ENCODE results near the gene NOS1AP.
"Not testable (repeated sequence)": the region's sequence is repeated elsewhere in the genome, so short reads cannot be mapped to it uniquely, and the experiment has no call there.

NOS1AP gene

DNA sequence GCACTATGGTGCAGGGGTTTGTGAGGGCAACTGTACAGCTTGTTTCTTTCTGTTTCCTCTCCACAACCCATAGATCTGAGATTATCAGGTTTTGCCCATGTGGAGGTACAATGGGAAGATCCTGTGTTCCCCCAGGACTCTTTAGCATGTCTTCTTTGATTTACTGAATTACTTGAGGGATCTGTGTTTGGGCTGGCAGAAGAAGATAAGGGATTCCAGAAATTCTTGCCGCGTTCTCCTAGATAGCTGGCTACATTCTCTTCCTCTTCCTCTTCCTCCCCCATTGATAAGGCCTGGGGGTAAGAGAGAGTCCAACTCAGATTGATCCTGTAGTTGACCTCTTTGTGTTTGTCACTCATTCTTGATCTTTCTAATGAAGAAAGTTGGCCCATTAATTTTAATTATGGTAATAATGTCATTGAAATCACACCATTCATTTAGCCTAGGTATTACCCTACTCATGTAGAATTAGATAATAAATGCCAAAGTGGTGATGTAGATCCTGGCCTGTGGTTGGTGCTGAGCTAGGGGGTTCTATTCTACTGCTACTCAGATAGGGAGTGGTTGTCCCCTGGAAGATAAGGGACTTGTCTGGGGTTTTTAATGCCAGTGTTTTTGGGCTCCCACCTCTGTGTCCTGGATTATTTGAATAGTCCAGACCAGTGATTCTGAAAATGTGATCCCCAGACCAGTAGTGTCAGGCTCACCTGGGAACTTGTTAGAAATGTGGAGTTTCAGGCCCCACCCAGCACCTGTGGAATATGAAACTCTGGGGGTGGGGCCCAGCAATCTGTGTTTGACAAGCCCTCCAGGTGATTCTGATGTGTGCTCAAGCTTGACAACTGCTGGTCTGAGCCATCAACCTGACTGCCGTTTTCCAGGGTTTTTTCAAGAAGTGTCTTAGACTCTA, 122.2 kb downstream of the NOS1AP start:
- no peak for DNase-seq (ENCODE audit: low read depth in 2 of 2, low spot score in 1 of 2)

DNA sequence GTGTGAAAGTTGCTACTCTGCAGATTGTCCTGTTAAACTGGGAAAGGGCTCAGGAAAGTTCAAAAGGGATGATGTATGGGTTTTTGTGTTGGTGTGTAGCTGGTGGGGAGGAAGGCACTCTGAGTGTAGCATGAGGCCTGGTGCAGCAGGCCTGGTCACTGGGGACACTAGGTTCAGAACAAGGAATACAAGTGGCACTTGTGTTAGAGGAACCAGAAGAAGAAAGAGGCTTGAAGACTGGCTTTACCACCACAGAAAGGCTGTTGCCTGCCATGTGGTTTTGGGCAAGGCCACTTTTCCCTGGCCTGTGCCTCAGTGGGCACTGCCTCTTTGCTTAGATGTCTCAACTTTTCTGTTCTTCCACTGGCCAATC, 122.8 kb downstream of the NOS1AP start:
- DNase-seq (ENCODE audit: low read depth in 2 of 2, low spot score in 1 of 2): no peak

DNA sequence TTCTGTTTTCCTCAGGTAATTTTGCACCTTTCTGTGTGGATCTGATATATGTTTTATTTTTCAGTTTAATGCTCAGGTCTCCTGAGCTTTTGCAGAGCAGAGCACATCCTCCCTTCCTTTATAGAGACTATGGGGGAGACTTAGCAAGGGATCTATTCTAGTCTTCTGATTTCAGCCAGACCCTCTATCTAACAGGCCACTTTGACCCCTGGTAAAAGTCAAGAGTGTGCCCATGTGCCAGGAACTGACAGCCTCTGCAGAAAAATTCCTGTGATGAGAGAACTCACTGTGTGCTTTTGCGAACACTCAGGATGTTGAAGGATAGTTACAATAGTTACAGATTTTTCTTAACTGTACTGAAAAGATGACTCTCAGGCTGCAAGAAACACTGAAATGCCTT, 123.3 kb downstream of the NOS1AP start:
- DNase-seq (ENCODE audit: low read depth in 2 of 2, low spot score in 1 of 2): no peak

DNA sequence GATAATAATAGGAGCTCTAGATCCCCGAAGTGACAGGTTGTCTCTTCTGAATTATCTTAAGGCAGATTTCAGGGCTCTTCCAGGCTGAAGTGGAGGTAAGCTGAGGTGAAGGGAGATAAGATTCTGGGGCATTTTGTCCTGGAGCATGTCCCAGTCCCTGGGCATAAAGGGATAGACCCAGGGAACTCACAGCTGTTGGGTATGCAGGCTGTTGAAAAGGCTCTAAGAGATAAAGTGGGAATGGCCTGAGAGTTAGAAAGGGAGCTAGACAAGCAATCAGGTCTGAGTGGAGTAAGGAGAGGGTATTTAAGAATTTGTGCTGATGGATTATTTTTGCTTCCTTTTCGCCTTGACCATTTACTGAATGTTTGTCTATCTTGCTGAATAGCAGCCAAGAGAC, 123.7 kb downstream of the NOS1AP start:
- DNase-seq (ENCODE audit: low read depth in 2 of 2, low spot score in 1 of 2): no peak

DNA sequence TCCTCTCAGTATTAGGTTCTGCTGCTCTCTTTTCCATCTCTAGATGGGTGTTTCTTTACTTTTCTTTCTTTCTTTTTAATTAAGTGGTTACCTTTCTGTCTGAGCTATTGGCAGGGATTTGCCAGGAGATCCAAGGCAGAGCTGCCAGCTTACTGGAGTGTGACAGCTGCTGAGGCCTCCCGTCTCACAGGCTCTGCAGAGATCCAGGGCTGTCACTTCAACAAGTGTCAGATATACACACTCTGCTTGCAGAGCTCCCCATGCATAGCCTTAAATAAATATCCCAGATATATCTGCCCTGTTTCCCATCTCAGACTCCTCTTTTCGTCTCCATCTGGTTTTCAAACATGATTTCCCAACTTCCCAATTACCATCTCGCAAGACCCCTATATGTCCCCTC, 124.3 kb downstream of the NOS1AP start:
- DNase-seq (ENCODE audit: low read depth in 2 of 2, low spot score in 1 of 2): no peak

DNA sequence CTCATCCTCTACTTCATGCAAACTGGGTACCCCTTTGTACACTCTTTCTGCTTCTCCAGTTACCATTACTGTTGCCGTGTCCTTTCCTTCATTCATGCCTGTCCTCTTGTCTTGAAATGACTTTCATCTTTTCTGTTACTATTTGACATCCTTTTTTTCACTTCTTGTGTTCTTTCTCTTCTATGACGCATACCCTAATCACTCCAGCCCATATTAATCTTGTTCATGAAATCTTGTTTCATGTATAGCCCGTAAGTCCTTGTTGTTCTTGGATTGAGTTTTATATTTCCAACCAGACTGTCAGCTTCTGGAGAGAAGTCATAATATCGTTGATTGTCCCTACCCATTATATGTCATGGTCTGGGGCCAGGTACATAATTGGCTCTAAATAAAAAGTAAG, 126.1 kb downstream of the NOS1AP start:
- DNase-seq (ENCODE audit: low read depth in 2 of 2, low spot score in 1 of 2): no peak

GRCh38 chr1:162196387-162196786, 126.9 kb downstream of the NOS1AP start:
- no peak for DNase-seq (ENCODE audit: low read depth in 2 of 2, low spot score in 1 of 2)

GRCh38 chr1:162197041-162197531, 127.6 kb downstream of the NOS1AP start:
- DNase-seq (ENCODE audit: low read depth in 2 of 2, low spot score in 1 of 2): no peak

GRCh38 chr1:162197615-162198421, 128.3 kb downstream of the NOS1AP start:
- DNase-seq (ENCODE audit: low read depth in 2 of 2, low spot score in 1 of 2): no peak

- DNase-seq (ENCODE audit: low read depth in 2 of 2, low spot score in 1 of 2): no peak
Observed at GRCh38 chr1:162200096-162200847, 130.8 kb downstream of the NOS1AP start.

- DNase-seq (ENCODE audit: low read depth in 2 of 2, low spot score in 1 of 2): not testable (repeated sequence)
Observed at GRCh38 chr1:162201062-162201461, 131.6 kb downstream of the NOS1AP start.

DNA sequence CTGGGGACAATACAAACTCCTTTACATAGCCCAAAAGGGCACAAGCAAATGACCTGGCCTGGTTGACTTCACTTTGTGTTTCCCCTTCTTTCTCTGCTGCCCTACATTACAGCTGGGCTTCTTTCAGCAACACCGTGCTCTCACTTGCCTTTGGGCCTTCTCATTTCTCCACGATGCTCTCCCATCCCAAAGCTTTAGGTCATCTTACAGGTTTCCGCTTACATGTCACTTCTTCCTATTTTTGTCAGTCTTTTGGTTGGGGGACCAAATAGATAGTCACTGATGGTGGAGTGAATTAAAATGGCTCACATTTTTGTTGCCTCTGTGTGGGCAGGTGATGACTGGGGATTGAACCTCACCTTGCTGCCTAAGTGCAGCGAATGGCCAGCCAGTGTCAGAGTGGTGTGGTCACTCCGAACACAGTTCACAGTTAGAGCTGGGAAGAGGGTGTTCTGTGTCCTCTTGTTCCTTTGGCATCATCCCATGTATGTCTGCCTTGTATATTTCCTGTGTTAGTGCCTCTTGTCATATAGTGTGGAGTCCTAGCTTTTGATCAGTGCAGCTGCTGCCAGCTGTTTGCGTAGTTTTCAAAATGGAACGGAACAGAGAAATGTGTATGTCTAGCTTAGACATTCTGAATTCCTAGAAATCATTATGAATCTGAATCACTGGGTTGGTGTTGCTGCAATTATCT, 134.8 kb downstream of the NOS1AP start:
- no peak for DNase-seq (ENCODE audit: low read depth in 2 of 2, low spot score in 1 of 2)

- DNase-seq (ENCODE audit: low read depth in 2 of 2, low spot score in 1 of 2): no peak
Observed at GRCh38 chr1:162204823-162205155, 135.3 kb downstream of the NOS1AP start.

- no peak for DNase-seq (ENCODE audit: low read depth in 2 of 2, low spot score in 1 of 2)
Observed at GRCh38 chr1:162206300-162206699, 136.8 kb downstream of the NOS1AP start.

GRCh38 chr1:162206749-162207635, 137.5 kb downstream of the NOS1AP start:
- no peak for DNase-seq (ENCODE audit: low read depth in 2 of 2, low spot score in 1 of 2)

GRCh38 chr1:162207862-162208261, 138.4 kb downstream of the NOS1AP start:
- DNase-seq (ENCODE audit: low read depth in 2 of 2, low spot score in 1 of 2): no peak

GRCh38 chr1:162210196-162210595, 140.7 kb downstream of the NOS1AP start:
- DNase-seq (ENCODE audit: low read depth in 2 of 2, low spot score in 1 of 2): no peak

GRCh38 chr1:162212713-162213112, 143.2 kb downstream of the NOS1AP start:
- no peak for DNase-seq (ENCODE audit: low read depth in 2 of 2, low spot score in 1 of 2)

GRCh38 chr1:162213281-162213912, 143.9 kb downstream of the NOS1AP start:
- no peak for DNase-seq (ENCODE audit: low read depth in 2 of 2, low spot score in 1 of 2)

Measured in stimulated activated CD8-positive, alpha-beta memory T cell treated with anti-CD3 and anti-CD28 coated beads, Interleukin-4, amount 100 ng/mL, for 1 hour (primary cell).